ENCODE data around the gene IQSEC3. TPM values are rescaled to one million over a fixed set of nuclear protein-coding genes. Genes with fewer than 3 reads are reported as not detected.

Gene IQSEC3
- total RNA-seq, 1 experiment from 2014 or later, result not detected

GRCh38 chr12:166425-167075 is 100.0 kb downstream of the IQSEC3 start:
- H3K27ac ChIP-seq (ENCODE audit: low read depth, low read length, poor library complexity, severe bottlenecking), result no peak overlapping the region
- POLR2A ChIA-PET (ENCODE audit: low non-redundant PET), result no interaction called here
- CTCF ChIA-PET, result no interaction called here
- no TSS peak for BruUV-seq (replicated peaks)
- intact Hi-C loops (cut with micrococcal nuclease; ENCODE audit: unreplicated experiment), result no loop called here
- DNase-seq (ENCODE audit: low spot score), result no peak
- no peaks in the 10 kb centered on the region for H3K27me3 ChIP-seq (replicated peaks; ENCODE audit: insufficient read depth, low read depth, low read length, poor library complexity)
- H3K4me3 ChIP-seq (ENCODE audit: low read depth, low read length, poor library complexity, severe bottlenecking), result no peak overlapping the region
- no peaks in the 10 kb centered on the region for H3K36me3 ChIP-seq (ENCODE audit: insufficient read depth, low read length, poor library complexity, severe bottlenecking)
- no peaks in the 10 kb centered on the region for H3K9me3 ChIP-seq (ENCODE audit: low read depth, low read length, poor library complexity, severe bottlenecking)
- TF ChIP-seq CTCF (conservative IDR thresholded peaks at IDR 0.05; ENCODE audit: low read depth, low read length) (no peak), EZH2 (IDR thresholded peaks at IDR 0.05; ENCODE audit: borderline replicate concordance, low read depth, low read length, poor library complexity, severe bottlenecking) (no peak)
- H3K4me1 ChIP-seq (ENCODE audit: insufficient read depth, low read length, poor library complexity, severe bottlenecking), result peaks cover 13% of the 10 kb centered on the region

- BruUV-seq (replicated peaks), result no TSS peak
- no peak for DNase-seq (ENCODE audit: low spot score)
- Histone ChIP-seq H3K4me1 (ENCODE audit: insufficient read depth, low read length, poor library complexity, severe bottlenecking) (peaks cover 13% of the 10 kb centered on the region), H3K27ac (ENCODE audit: low read depth, low read length, poor library complexity, severe bottlenecking) (no peak overlapping the region), H3K36me3 (ENCODE audit: insufficient read depth, low read length, poor library complexity, severe bottlenecking) (no peaks in the 10 kb centered on the region), H3K4me3 (ENCODE audit: low read depth, low read length, poor library complexity, severe bottlenecking) (no peak overlapping the region), H3K27me3 (replicated peaks; ENCODE audit: insufficient read depth, low read depth, low read length, poor library complexity) (no peaks in the 10 kb centered on the region), H3K9me3 (ENCODE audit: low read depth, low read length, poor library complexity, severe bottlenecking) (no peaks in the 10 kb centered on the region)
- TF ChIP-seq CTCF (conservative IDR thresholded peaks at IDR 0.05; ENCODE audit: low read depth, low read length), result no peak
- TF ChIP-seq EZH2 (IDR thresholded peaks at IDR 0.05; ENCODE audit: borderline replicate concordance, low read depth, low read length, poor library complexity, severe bottlenecking), result no peak
- intact Hi-C loops (cut with micrococcal nuclease; ENCODE audit: unreplicated experiment), result no loop called here
- ChIA-PET CTCF (no interaction called here), POLR2A (ENCODE audit: low non-redundant PET) (no interaction called here)
These were observed 101.5 kb downstream of the IQSEC3 start for GRCh38 chr12:167959-168600.

- CTCF ChIA-PET, result no interaction called here
- H3K36me3 ChIP-seq (ENCODE audit: insufficient read depth, low read length, poor library complexity, severe bottlenecking), result no peaks in the 10 kb centered on the region
- no peak overlapping the region for H3K27ac ChIP-seq (ENCODE audit: low read depth, low read length, poor library complexity, severe bottlenecking)
- POLR2A ChIA-PET (ENCODE audit: low non-redundant PET), result no interaction called here
- no peak for DNase-seq (ENCODE audit: low spot score)
- intact Hi-C loops (cut with micrococcal nuclease; ENCODE audit: unreplicated experiment), result no loop called here
- peaks cover 13% of the 10 kb centered on the region for H3K4me1 ChIP-seq (ENCODE audit: insufficient read depth, low read length, poor library complexity, severe bottlenecking)
- no peaks in the 10 kb centered on the region for H3K9me3 ChIP-seq (ENCODE audit: low read depth, low read length, poor library complexity, severe bottlenecking)
- no peaks in the 10 kb centered on the region for H3K27me3 ChIP-seq (replicated peaks; ENCODE audit: insufficient read depth, low read depth, low read length, poor library complexity)
- no TSS peak for BruUV-seq (replicated peaks)
- TF ChIP-seq EZH2 (IDR thresholded peaks at IDR 0.05; ENCODE audit: borderline replicate concordance, low read depth, low read length, poor library complexity, severe bottlenecking) (no peak), CTCF (conservative IDR thresholded peaks at IDR 0.05; ENCODE audit: low read depth, low read length) (no peak)
- no peak overlapping the region for H3K4me3 ChIP-seq (ENCODE audit: low read depth, low read length, poor library complexity, severe bottlenecking)
These were observed 102.4 kb downstream of the IQSEC3 start for GRCh38 chr12:168763-169525.

Measured in A673 (cell line).